ENCODE data around the gene KIF16B. TPM values are rescaled to one million over a fixed set of nuclear protein-coding genes. Genes with fewer than 3 reads are reported as not detected.

The KIF16B gene
- total and polyA plus RNA-seq, 2 of the 8 experiments (the other 6 are each of a cell fraction or from before 2014, with no cell fraction given) = 3.0 to 9.2 TPM

DNA sequence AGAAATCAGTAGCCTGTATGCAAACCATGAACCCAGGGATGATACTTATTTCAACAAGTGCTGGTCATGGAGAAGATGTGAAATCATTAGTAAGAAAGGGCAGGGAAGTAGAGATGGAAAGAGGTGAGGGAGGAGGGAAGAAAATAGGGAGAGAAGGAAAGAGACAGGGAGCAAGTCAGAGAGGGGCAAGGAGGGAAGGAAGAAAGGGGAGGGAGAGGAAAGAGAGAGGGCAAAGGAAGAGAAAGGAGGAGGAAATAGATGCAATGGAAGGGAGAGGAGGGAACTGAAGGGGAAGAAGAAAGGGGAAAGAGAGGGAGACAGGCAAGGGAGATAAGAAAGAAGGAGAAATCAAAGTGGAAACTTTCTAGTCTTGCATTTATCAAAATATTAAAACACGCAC lies 195.1 kb downstream of the KIF16B start (continued):
- no peak for TF ChIP-seq SUZ12 (IDR thresholded peaks at IDR 0.05; ENCODE audit: low read length)
- TF ChIP-seq CBX5 (IDR thresholded peaks at IDR 0.05; ENCODE audit: low read depth, low read length) = no peak
- TF ChIP-seq CHD1 (IDR thresholded peaks at IDR 0.05; ENCODE audit: low read depth, low read length) = no peak
- TF ChIP-seq CHD2 (IDR thresholded peaks at IDR 0.05; ENCODE audit: low read length) = no peak
- no peak for TF ChIP-seq RNF2 (IDR thresholded peaks at IDR 0.05; ENCODE audit: borderline replicate concordance, low read depth, low read length, missing control alignments, poor library complexity, severe bottlenecking)
- no peak for TF ChIP-seq RAD21 (IDR thresholded peaks at IDR 0.05 in 1 of 2, conservative IDR thresholded peaks at IDR 0.05 in 1 of 2; ENCODE audit: low read depth in 2 of 2, low read length in 2 of 2)
- no peak for TF ChIP-seq SP1 (IDR thresholded peaks at IDR 0.05; ENCODE audit: low read depth, low read length)
- no peak for TF ChIP-seq CEBPB (IDR thresholded peaks at IDR 0.05; ENCODE audit: low read depth, low read length)

Data from H1 (cell line).